HG03457 (cell line): Measurements from ENCODE around the gene CBLIF.
"Not testable (repeated sequence)": the region's sequence is repeated elsewhere in the genome, so short reads cannot be mapped to it uniquely, and the experiment has no call there.

ENCODE experiments used
- ATAC-seq: cut with Tn5 transposase; IDR thresholded peaks from one replicate; pipeline ENCODE4 v1.9.1; 2021; ENCODE audit warnings: moderate number of reproducible peaks; ENCODE audit not compliant: unreplicated experiment

CBLIF gene

DNA sequence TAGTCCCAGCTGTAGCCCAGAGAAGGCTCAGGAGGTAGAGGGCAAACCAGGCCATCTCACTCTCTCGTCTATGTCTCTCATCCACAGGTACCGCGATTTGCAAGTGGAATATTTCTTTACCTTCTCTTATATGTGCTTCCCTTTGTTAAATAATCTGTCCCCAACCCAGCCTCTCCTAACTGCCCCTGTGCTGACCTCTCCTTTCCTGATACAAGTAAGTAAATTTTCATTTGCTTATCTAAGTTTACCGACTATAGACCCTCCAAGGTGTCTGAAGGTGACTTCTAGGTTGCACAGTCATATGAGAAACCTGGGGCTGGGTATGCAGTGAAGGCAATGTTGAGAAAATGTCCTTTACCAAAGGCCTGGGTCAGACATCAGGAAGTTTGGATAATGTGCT lies at the start of gene CBLIF:
CBLIF (minus strand) TSS at position 101 of the 400 bp plus-strand sequence; CDS start at position 55, 46 bp downstream.
- ATAC-seq: no peak

DNA sequence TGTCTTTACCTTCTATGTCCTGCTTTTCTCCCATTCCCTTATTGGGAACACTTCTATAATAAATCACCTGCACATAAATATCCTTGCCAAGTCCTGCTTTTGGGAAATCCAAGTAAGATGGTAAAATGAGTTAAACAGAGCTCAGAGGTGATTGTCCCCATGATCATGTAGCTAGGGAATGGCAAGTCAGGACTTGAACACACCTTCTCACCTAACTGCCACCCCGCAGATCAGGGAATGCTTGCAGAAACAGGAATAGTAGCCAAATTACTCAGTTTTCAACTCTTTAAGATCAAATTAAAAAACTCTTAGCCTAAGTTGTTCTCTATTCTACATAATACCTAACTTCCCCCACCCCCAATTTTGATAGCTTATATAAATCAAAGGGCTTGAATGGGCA lies 49.3 kb upstream of the CBLIF start:
- ATAC-seq: no peak

DNA sequence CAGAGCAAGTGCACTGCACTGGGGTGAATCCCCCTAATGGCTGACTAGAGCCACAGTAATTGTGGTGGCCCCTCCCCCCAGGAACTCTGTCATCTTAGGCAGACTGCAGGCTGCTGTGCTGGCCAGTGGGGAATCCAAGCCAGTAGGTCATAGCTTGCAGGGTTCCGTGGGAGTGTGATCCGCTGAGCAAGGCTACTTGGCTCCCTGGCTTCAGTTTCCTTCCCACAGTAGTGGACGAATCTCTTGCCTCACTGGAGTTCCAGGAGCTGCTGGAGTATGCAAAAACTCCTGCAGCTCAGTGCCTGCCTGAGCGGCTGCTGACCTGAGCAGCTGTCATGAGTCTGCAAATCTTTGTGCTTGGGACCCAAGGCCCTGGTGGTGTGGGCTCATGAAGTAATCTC lies 46.5 kb upstream of the CBLIF start:
- ATAC-seq: no peak

DNA sequence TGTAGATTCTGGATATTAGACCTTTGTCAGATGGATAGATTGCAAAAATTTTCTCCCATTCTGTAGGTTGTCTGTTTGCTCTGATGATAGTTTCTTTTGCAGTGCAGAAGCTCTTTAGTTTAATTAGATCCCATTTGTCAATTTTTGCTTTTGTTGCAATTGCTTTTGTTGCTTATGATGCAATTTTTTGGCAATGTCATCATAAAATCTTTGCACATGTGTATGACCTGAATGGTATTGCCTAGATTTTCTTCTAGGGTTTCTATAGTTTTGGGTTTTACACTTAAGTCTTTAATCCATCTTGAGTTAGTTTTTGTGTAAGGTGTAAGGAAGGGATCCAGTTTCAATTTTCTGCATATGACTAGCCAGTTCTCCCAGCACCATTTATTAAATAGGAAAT lies 41.9 kb upstream of the CBLIF start:
- ATAC-seq: not testable (repeated sequence)

DNA sequence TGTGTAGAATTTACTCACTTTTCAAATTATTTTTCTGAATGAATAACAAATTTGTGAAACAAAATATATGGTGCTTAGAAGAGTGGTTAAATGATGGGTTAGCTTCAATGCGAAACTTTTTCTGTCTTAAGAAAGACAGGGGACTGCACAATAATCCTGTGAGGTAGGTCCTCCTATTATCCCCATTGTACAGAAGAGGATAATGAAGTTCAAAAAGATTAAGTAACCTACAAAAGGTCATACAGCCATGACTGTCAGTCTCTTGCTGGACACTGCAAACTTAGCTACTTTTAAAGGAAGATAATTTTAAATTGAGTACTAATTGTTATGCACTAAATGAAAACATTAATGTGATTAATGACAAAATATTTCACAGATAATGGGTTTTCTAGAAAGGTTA lies 38.3 kb upstream of the CBLIF start:
- no peak for ATAC-seq

DNA sequence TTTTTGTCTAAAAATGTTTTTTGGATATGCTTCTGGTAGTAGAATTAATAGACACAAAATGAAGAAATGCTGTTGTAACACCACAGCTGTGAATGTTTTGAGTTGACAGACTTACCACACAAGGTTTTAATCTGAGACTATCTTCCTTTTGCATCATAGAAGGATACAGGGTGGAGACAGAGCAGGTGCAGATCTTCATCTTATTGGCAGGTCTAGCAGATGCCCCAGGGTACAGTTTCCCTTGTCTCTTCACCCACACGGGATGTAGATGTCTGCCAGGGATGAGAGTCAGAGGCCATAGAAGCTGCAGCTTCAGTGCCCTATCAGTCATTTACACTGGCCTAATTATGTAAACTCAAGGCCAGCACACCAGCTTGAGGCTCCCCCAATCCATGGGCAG lies 34.3 kb upstream of the CBLIF start:
- ATAC-seq: no peak

DNA sequence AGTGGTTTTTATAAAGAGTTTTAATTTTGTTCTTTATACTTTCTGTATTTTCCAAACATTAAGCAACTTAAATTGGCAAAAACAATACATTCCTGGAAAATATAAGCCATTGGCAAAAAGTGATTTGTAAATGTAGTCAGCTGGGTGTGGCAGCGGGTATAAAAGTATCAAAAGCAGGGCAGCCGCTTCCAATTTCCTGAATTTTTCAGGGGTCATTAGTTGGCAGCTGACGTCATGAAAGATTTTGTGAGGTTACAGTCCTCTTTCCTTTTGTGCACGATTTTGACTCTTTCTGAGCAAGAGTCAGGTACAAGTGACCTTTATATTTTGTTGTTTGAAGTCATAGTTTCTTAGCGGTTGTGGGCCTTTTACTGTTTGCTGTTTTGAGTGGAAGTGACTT lies 33.3 kb upstream of the CBLIF start, which contains the start of gene OOSP3:
OOSP3 (plus strand) TSS at position 208 of the 400 bp plus-strand sequence; CDS start at position 235, 27 bp downstream.
- no peak for ATAC-seq

DNA sequence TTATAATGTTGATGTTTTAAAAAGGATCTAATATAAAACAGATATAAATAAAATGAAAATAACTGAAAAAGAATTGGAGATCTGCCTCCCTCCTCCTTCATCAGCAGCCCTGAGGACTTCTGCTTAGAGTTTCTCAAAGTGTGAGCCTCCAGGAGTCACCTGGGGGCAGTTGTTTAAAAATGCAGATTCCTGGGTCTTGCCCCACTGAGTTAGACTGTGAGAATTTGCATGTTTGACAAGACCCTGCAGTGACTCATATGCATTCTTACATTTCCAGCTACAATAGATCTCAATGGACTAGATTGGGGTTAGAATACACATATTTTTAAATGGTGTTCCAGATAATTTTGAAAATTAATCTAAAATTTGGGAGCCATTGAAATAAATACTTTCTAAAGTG lies 32.5 kb upstream of the CBLIF start:
- ATAC-seq: no peak

DNA sequence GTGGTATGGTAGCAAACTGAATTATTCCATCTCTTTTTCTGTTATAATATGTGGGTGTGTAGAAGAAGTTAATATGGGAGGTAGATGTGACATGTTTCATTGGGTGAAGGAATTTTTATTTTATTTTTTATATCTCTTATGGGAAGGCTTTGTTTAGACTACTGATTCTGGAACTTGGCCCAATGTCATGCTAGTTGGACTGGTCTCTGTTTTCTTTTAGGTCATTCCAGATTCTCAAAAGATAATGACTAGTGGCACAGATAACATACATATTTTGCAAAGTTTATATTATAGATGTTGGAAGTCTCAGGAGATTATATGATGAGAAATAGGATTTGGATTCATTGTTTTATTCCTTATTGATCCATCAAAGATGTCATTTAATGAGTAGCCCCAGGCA lies 32.0 kb upstream of the CBLIF start:
- ATAC-seq: no peak

DNA sequence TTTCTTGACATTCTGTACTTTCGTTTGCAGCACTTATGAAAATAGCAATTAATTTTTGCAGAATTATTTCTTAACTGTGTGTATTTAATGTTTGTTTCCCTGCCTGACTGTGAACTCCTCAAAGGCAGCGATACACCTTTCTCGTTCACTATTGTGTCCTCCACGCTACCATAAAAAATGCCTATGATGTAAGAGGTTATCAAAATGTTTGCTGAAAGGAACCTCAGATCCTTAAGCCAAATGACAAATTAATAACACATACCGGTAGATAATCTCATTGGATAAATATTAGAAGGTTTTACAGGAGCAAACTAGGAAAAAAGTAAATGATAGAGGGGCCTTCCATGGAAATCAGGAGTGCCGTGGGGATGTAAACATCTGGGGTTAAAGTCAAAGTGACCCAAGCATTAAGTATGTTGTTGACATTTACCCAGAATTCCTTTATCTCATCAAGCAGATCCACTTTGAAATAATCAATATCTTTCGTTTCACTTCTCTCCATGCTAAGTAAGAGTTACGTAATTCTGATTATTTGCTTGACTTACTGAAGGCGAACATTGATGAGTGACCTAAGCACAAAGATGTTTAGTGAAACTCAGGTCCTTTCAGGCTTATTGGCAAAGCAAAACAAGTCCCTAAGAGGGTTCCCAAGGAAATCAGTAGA lies 30.7 kb upstream of the CBLIF start:
- no peak for ATAC-seq

DNA sequence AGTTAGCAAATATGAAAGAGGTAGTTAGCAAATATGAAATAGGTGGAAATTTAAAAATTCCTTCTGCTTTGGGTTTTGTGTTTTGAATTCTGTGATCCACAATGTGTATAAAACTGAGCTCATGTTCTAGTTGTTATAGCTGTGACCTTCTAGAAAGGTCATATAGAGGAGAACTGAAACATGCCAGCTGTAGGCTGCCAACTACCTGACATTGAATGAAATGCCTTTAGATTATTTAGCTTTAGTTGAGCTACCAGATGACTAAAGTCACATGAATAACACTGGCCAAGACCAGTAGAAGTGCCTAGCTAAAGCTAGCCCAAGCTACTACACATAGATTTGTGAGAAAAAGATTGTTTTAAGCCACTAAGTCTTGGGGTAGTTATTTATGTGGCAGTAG lies 26.8 kb upstream of the CBLIF start:
- no peak for ATAC-seq

DNA sequence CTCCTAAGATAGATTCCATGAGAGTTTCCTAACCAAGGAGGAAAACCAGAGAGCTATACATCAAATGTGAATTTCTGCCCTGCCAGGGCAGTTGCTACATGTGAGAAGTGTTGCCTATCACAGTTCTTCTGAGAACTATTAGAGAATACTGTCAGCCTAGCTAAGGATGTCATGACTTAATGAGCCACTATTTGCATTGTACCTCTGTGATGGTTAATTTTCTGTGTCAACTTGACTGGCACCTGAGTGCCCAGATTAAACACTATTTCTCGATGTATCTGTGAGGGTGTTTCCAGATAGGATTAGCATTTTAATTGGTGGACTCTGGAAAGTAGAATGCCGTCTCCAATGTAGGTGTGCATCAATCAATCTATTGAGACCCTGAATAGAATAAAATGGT lies 22.6 kb upstream of the CBLIF start:
- ATAC-seq: no peak

DNA sequence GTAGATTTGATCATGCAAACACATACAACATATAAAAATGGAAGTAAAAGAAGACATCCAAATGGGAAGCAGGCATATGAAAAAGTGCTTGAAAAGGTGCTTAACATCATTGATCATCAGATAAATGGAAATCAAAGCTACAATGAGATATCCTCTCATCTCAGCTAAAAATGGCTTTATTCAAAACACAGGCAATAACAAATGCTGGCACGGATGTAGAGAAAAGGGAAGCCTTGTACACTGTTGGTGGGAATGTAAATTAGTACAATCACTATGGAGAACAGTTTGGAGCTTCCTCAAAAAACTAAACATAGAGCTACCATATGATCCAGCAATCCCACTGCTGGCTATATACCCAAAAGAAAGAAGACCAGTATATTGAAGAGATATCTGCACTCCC lies 21.5 kb upstream of the CBLIF start:
- no peak for ATAC-seq

DNA sequence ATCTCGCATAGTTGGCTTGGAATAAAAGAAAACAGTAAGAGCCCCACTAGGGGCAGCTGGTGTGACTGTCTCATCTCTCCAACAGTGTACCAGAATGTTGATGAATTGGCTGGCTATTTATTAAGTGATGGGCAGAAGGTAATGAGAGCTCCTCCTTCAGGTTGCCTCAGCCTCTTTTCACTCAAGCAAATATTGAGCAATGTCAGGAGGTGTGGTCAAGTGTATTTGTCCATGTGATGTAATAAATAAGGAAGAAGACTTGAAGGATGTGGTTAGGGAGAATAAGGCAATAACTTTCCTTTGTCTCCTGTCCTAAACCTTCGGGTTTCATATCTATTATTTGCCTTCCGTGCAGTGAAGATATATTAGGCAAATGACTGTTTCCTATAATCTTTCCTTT lies 21.1 kb upstream of the CBLIF start, which contains the start of gene TCN1:
TCN1 (minus strand) TSS at position 91 of the 400 bp plus-strand sequence; CDS start at position 74, 17 bp downstream.
- ATAC-seq: no peak

DNA sequence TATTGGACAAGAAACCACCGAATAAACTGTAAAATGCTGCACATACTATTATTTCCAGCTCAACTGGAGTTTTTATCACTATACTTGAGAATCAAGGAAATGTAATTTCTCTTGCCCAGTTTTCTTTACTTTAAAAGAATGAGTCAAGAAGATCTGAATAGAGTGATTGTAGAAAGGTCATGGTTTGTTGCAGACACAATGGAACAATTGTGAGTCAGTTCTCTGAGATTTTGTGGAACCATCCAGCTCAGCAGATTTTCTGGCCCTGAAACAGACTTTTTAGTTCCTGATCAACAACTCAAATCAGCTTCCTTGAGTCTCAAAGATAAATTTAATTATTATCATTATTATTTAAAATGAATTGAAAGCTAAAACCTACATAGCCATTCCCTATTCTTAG lies 19.7 kb upstream of the CBLIF start:
- ATAC-seq: no peak

DNA sequence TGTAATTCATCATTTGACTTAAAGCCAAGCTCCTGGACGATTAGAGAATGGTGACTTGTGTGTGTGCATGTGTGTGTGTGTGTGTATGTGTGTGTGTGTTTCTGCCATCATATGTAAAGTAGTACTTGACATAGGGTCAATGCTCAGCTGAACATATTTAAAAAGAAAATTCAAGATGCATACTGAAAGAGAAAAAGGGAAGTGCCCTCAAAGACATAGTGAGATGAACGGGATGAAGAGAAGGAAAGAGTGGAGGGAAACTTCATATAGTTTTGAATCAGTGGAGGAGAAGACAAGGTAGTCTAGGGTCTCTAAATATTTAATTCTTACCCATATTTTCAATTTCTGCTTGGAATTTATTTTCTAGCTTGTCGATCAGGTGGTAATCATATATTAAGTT lies 17.0 kb upstream of the CBLIF start:
- no peak for ATAC-seq

DNA sequence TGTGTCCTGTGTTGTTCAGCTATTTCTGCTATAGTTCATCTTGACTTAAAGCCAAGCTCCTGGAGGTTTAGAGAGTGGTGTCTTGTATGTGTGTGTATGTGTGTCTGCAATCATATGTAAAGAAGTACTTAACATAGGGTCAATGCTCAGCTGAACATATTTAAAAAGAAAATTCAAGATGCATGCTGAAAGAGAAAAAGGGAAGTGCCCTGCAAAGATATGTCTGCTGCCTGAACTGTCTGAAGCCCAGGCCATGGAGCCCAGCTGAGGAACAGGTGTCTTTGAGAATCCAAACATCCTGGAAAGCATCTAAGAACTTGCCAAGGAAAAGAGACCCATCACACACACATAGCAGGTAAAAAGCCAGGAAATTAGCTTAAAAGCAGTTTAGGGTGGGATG lies 14.4 kb upstream of the CBLIF start:
- no peak for ATAC-seq

DNA sequence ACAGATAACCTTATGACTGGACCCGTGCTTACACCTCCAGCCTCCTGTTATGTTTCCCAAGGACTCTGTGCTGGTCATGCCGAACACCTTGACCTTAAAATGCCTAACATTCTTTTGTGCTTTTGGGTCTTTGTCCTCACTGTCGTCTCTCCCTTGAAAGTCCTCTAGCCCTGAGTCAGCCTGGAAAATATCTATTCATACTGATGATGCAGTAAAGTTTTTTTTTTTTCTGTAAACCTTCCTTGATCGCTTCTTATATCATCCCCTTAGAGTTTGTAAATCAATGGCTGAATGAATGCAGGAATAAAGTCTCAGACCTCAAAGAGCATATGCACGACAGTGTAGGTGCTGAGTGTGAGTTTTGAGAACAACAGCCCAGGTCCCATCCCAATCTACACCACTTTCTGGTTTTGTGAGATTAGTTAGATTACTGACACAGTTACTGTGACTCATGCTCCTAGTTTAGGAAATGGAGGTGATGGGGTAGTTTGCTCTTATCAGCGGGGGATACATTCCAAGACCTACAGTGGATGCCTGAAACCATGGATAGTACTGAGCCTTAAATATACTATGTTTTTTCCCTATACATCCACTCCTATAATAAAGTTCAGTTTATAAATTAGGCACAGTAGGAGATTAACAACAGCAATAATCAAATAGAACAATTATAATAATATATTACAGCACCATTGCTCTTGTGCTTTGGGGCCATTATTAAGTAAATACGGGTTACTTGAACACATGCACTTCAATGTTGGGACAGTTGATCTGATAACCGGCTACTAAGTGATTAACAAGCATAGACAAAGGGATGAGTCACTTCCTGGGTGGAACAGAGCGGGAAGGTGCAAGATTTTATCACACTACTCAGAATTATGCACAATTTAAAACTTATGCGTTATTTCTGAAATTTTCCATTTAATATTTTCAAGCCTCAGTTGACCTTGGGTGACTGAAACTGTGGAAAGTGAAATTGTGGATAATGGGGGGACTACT lies 12.4 kb upstream of the CBLIF start:
- ATAC-seq: no peak

DNA sequence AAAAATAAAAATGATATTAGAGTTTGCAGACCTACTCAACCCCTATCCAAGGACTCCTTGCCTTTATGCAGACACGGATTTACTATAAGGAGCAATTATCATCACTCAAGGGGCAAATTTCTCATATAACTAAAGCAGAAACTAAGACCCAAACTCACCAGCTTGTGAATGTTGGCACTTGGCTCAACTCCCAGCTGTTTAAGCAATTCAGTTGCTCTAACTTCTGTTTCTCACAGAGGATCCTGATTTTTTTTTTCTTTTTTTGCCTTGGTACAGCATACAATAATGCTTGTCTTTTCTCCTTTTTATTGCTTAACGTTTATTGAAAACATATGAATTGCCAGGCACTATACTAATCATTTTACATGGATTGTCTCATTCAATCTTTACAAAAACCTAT lies 9.6 kb upstream of the CBLIF start:
- no peak for ATAC-seq

DNA sequence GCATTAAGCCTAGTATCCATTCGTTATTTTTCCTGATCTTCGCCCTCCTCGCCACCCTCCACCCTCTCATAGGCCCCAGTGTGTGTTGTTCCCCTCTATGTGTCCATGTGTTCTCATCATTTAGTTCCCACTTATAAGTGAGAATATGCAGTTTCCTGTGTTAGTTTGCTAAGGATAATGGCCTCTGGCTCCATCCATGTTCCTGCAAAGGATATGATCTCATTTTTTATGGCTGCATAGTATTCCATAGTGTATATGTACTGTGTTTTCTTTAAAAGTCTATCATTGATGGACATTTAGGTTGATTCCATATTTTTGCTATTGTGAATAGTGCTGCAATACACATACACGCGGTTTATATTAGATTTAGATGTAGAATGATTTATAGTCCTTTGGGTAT lies 6.1 kb upstream of the CBLIF start:
- ATAC-seq: not testable (repeated sequence)

DNA sequence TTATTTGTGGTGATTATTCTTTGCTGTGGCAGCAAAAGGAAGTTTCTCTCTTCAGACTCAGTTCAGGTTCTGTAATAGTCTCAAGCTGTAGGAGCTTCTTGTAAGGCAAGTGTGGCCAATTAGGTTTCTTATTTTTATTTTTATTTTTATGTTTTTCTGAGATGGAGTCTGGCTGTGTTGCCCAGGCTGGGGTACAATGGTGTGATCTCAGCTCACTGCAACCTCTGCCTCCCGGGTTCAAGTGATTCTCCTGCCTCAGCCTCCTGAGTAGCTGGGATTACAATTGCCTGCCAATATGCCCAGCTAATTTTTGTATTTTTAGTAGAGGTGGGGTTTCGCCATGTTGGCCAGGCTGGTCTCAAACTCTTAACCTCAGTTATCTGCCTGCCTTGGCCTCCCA lies 4.3 kb upstream of the CBLIF start:
- not testable (repeated sequence) for ATAC-seq

DNA sequence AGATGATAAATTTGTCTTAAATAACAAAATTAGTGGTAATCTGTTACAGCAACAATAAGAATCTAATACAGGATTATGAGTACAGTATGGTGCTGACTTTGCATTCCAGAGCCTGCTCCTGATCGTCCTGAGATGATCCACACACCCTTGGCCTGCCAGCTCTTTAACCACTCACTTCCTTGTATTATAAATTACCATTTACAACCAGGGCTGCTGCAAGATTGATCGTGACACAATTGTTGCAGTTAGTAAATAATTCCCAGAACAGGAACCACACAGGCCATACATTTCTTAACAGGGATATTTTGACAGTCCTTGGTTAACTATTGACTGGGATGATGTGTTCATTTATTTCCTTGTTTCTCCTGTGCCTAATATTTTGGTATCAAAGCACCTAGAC lies 3.8 kb upstream of the CBLIF start:
- ATAC-seq: no peak
